Ovary (tissue), 9 donors: ENCODE measurements around the gene ZMYND11. TPM values are rescaled to one million over a fixed set of nuclear protein-coding genes. Genes with fewer than 3 reads are reported as not detected.

Experiments
- DNase-seq, 5 donors: peaks; one replicate each; pipeline ENCODE4 v3.0.0-alpha.2; 2019 to 2020
- H3K27ac ChIP-seq, 2 donors: fragments of 200-600 bp; one replicate each; pipeline versions ENCODE4 v1.5.1 to v1.8.0; 2019 to 2022
- H3K27me3 ChIP-seq: fragments of 200-600 bp; one replicate; pipeline ENCODE4 v1.8.0; 2022
- H3K36me3 ChIP-seq: fragments of 200-600 bp; sonication (generic); one replicate; pipeline ENCODE4 v1.5.1; 2019
- H3K4me1 ChIP-seq: one replicate; pipeline ENCODE4 v1.8.1; 2013; ENCODE audit warnings: mild to moderate bottlenecking, moderate library complexity; ENCODE audit not compliant: insufficient read depth
- H3K4me3 ChIP-seq: fragments of 200-600 bp; sonication (generic); one replicate; pipeline ENCODE4 v1.5.1; 2017
- H3K9me3 ChIP-seq, 2 donors: fragments of 200-600 bp in 1 of 2; sonication (generic) in 1 of 2; one replicate each; pipeline versions ENCODE4 v1.5.1 to v1.8.1; 2013 to 2019; ENCODE audit warnings: mild to moderate bottlenecking in 1 of 2, moderate library complexity in 1 of 2
- CTCF ChIP-seq, 3 donors: fragments of 450-650 bp in 2 of 3; fragments of 200-600 bp in 1 of 3; IDR thresholded peaks; one replicate each; pipeline versions ENCODE4 v1.5.1 to v1.8.0; 2016 to 2022; ENCODE audit warnings: antibody characterized with exemption in 3 of 3, mild to moderate bottlenecking in 1 of 3
- EP300 ChIP-seq: sonication (generic); formaldehyde crosslinking; IDR thresholded peaks from one replicate; pipeline ENCODE4 v1.6.1; 2017; ENCODE audit warnings: antibody characterized with exemption
- POLR2A ChIP-seq: fragments of 450-650 bp; IDR thresholded peaks from one replicate; pipeline ENCODE4 v1.6.1; 2017; ENCODE audit warnings: antibody characterized with exemption, mild to moderate bottlenecking, moderate library complexity
- WGBS, 3 donors: extraction: QIAGEN DNeasy Blood & Tissue Kit in 1 of 3; methylation state at CpG; one replicate each; pipeline versions ENCODE4 v1.1.5 to v1.1.7; 2013 to 2017; 5-methylcytosine and 5-hydroxymethylcytosine counted together
- intact Hi-C, 4 donors: fragments of 100-400 bp; cut with DNase I; formaldehyde crosslinking; loops; one replicate each; pipeline versions ENCODE4 v1.11.0 to v1.15.1; 2022 to 2023
- polyA plus RNA-seq, 2 donors: library from polyadenylated mRNA; stranded (reverse); fragments of 200-250 nt in 1 of 2; fragments of 350-450 nt in 1 of 2; fragmentation: Illumina TruSeq in 1 of 2; extraction: RNeasy Lipid Tissue Mini Kit (QIAGEN cat#74804) in 1 of 2; gene quantifications; one replicate each; pipeline ENCODE4 v1.2.3, GENCODE V29; 2013 to 2014
- total RNA-seq, 7 donors: library from RNA; depleted of rRNA in 2 of 7; stranded (reverse); fragments of >200 nt in 2 of 7; fragmentation: NEBNext Ultra II Directional in 3 of 7; extraction: Animal tissue kit (Norgen Biotek cat#: 25700) in 3 of 7; gene quantifications; one replicate each; pipeline versions ENCODE4 v1.1.0 to v1.2.4, GENCODE V29; 2016 to 2023
- donor health status: DM: no; HTN: no; CAD: no; lungs with moderate emphysema.
- donor health status: DM: no; HTN: no; CAD: no.
- donor health status: Bipolar disorder and iron deficiency.
- donor health status: DM: yes; HTN: yes; CAD: no.
- donor health status: DM: no; HTN: no; CAD: no.
- donor health status: DM: yes; HTN: yes; CAD: no.

The ZMYND11 gene
- total and polyA plus RNA-seq, 9 donors, result 48.4 to 93.6 (median 83.5) TPM

- H3K27me3 ChIP-seq, result no peaks in the 10 kb centered on the region
- peak; percentile 25 to 72 (median 50) for DNase-seq
- H3K9me3 ChIP-seq, result no peaks in the 10 kb centered on the region
- no peaks in the 10 kb centered on the region for H3K36me3 ChIP-seq
- peaks cover 8% of the 10 kb centered on the region for H3K4me1 ChIP-seq
- WGBS, 3 donors, result 0 to 1% (median 0%) methylated on average over 57 to 84 of the region's 84 CpGs
- TF ChIP-seq CTCF (IDR thresholded peaks at IDR 0.05), result peak in 2 of 3 donors; percentile 26 to 28
- TF ChIP-seq POLR2A, result peak; percentile 13
- TF ChIP-seq EP300, result no peak
- intact Hi-C loops, result no loop called here
- peak overlapping the region; percentile 58 for H3K4me3 ChIP-seq
- H3K27ac ChIP-seq, result peak overlapping the region; percentile 99 to 100
Measured at GRCh38 chr10:134247-135131, 766 bp upstream of the ZMYND11 start.

GRCh38 chr10:135601-136464 lies 578 bp downstream of the ZMYND11 start:
- peak; percentile 67 to 83 (median 75) for DNase-seq
- peaks cover 10% of the 10 kb centered on the region for H3K4me1 ChIP-seq
- intact Hi-C loops, result no loop called here

GRCh38 chr10:136465-136762 lies 1.2 kb downstream of the ZMYND11 start:
- no peak for DNase-seq
- intact Hi-C loops, result no loop called here
- Histone ChIP-seq H3K27me3 (no peaks in the 10 kb centered on the region), H3K9me3 (no peaks in the 10 kb centered on the region), H3K36me3 (no peaks in the 10 kb centered on the region), H3K4me3 (peak overlapping the region; percentile 58), H3K4me1 (peaks cover 12% of the 10 kb centered on the region), H3K27ac (peak overlapping the region; percentile 99 to 100)
- no peak for TF ChIP-seq EP300
- TF ChIP-seq POLR2A, result no peak
- TF ChIP-seq CTCF (IDR thresholded peaks at IDR 0.05), result no peak
- 10 to 13% (median 12%) methylated on average over 10 of the region's 10 CpGs for WGBS, 3 donors

More at GRCh38 chr10:135601-136464, 578 bp downstream of the ZMYND11 start:
- Histone ChIP-seq H3K9me3 (no peaks in the 10 kb centered on the region), H3K36me3 (no peaks in the 10 kb centered on the region), H3K4me3 (peak overlapping the region; percentile 58), H3K27me3 (no peaks in the 10 kb centered on the region), H3K27ac (peak overlapping the region; percentile 99 to 100)
- WGBS, 3 donors, result 0% methylated on average over 26 to 112 of the region's 112 CpGs
- no peak for TF ChIP-seq EP300
- TF ChIP-seq CTCF (IDR thresholded peaks at IDR 0.05), result no peak
- TF ChIP-seq POLR2A, result no peak

- intact Hi-C loops, result no loop called here
- DNase-seq, result no peak
- no peaks in the 10 kb centered on the region for H3K27me3 ChIP-seq
- peaks cover 13% of the 10 kb centered on the region for H3K4me1 ChIP-seq
- peak overlapping the region; percentile 58 for H3K4me3 ChIP-seq
- WGBS, 3 donors, result 81 to 89% (median 85%) methylated on average over 1 of the region's 1 CpG
- H3K36me3 ChIP-seq, result no peaks in the 10 kb centered on the region
- H3K27ac ChIP-seq, result no peak overlapping the region
- no peak for TF ChIP-seq POLR2A
- no peak for TF ChIP-seq CTCF (IDR thresholded peaks at IDR 0.05)
- TF ChIP-seq EP300, result no peak
- H3K9me3 ChIP-seq, result no peaks in the 10 kb centered on the region
Measured at GRCh38 chr10:137031-137430, 1.8 kb downstream of the ZMYND11 start.
